ENCODE measurements around the gene MRPL22.

DNA sequence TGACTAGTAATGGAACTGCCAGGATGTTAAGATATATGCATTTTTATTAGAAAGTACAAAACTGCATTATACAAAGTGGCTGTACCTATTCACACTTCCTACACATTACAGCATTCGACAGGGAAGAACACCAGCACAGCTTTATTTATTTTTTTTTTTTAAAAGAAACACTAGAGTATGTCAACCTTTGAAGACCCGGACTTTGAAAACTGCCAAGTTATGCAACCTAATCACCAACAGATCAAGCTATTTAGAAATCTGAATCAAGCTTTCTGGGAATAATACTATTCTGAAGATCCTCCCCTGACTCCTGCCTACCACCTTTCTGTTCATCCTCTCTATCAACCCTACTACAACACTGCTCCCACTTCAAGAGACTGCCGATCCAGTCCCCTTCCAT is 7.3 kb upstream of the MRPL22 start:
- no peak for TF ChIP-seq GABPA (IDR thresholded peaks at IDR 0.05; ENCODE audit: low read depth)
- TF ChIP-seq, protein P1, sequence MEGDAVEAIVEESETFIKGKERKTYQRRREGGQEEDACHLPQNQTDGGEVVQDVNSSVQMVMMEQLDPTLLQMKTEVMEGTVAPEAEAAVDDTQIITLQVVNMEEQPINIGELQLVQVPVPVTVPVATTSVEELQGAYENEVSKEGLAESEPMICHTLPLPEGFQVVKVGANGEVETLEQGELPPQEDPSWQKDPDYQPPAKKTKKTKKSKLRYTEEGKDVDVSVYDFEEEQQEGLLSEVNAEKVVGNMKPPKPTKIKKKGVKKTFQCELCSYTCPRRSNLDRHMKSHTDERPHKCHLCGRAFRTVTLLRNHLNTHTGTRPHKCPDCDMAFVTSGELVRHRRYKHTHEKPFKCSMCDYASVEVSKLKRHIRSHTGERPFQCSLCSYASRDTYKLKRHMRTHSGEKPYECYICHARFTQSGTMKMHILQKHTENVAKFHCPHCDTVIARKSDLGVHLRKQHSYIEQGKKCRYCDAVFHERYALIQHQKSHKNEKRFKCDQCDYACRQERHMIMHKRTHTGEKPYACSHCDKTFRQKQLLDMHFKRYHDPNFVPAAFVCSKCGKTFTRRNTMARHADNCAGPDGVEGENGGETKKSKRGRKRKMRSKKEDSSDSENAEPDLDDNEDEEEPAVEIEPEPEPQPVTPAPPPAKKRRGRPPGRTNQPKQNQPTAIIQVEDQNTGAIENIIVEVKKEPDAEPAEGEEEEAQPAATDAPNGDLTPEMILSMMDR (IDR thresholded peaks at IDR 0.05), result no peak
- no peak for TF ChIP-seq MXI1 (IDR thresholded peaks at IDR 0.05; ENCODE audit: low read depth, low read length)
- no peak for TF ChIP-seq RFX5 (IDR thresholded peaks at IDR 0.05; ENCODE audit: low read length)
- TF ChIP-seq NRF1 (IDR thresholded peaks at IDR 0.05; ENCODE audit: low read depth, low read length), result no peak
